KOPT-K1 (cell line): ENCODE results near the gene CMTM4.
"Not testable (repeated sequence)": the region's sequence is repeated elsewhere in the genome, so short reads cannot be mapped to it uniquely, and the experiment has no call there.

Experiments
- H3K27ac ChIP-seq: fragments of 200-600 bp; sonication (generic); 2 replicates; pipeline ENCODE4 v1.5.1; 2016; ENCODE audit warnings: antibody characterized with exemption, mild to moderate bottlenecking, low read depth, low read length; ENCODE audit not compliant: poor library complexity, severe bottlenecking
- H3K36me3 ChIP-seq: fragments of 200-600 bp; sonication (generic); 2 replicates; pipeline ENCODE4 v1.5.1; 2017; ENCODE audit warnings: antibody characterized with exemption, mild to moderate bottlenecking, low read length, moderate library complexity; ENCODE audit not compliant: insufficient read depth
- H3K9me3 ChIP-seq: fragments of 200-600 bp; sonication (generic); 2 replicates; pipeline ENCODE4 v1.5.1; 2017; ENCODE audit warnings: antibody characterized with exemption, low read length, mild to moderate bottlenecking; ENCODE audit not compliant: insufficient read depth, poor library complexity, severe bottlenecking

The CMTM4 gene

DNA sequence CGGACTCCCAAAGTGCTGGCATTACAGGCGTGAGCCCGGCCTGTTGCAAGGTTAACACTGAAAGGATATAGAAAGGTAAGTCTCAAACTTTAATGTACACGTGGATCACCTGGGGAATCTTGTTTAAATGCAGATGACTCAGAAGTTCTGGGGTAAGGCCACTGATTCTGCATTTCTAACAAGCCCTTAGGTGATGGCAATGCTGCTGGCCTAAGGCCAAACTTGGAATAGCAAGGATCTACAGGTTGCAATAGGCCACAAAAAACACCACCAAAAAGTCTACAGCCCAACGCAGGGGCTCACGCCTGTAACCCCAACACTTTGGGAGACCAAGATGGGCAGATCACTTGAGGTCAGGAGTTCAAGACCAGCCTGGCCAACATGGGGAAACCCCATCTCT lies 4.2 kb downstream of the CMTM4 start:
- H3K27ac ChIP-seq, result no peak overlapping the region
- no peaks in the 10 kb centered on the region for H3K9me3 ChIP-seq

DNA sequence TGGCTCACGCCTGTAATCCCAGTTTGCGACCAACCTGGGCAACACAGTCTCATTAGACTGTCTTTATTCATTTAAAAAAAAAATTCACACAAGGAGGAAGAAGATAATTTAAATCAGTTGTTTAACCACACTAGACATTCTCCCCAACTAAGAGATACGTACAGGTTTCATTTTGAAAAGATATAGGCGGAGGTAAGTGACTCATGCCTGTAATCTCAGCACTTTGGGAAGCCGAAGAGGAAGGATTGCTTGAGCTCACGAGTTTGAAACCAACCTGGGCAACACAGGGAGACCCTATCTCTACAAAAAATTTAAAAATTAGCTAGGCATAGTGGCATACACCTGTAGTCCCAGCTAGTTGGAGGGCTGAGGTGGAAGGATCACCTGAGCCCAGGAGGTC lies 5.3 kb downstream of the CMTM4 start:
- no peaks in the 10 kb centered on the region for H3K9me3 ChIP-seq
- no peaks in the 10 kb centered on the region for H3K36me3 ChIP-seq
- no peak overlapping the region for H3K27ac ChIP-seq

More for the DNA sequence above, 4.2 kb downstream of the CMTM4 start:
- H3K36me3 ChIP-seq, result no peaks in the 10 kb centered on the region

DNA sequence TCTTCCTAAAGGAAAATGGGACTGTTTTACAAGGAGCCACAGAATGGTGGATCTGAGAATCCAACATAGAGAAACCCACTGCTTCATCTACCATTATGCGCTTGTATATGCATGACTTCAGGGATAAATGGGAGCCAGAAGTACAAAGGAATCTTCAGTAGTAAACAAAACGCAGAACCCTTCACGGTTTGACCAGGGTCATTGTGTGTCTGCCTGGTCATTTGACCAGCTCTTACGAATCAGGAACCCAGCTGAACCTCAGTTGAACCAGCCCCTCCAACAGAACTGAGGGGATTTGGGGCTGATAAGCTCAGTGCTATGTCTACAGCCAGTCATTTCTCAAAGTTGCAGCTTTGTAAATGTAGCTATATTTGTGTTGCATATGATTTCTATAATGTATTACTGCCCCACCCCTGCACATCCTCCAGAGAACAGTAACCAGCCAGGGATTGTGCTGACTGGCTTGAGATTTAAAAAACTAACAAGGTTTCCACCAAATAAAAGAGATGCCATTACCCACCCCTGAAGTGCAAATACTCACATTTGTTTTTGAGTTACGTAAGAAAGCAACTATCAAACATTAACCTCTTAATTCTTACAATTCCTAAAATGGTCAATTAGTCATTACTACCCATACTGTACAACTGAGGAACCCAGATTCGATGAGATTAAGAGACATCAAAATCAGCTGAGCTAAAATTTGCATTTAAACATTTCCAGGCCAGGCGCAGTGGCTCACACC lies 6.3 kb downstream of the CMTM4 start:
- Histone ChIP-seq H3K9me3 (no peaks in the 10 kb centered on the region), H3K27ac (no peak overlapping the region), H3K36me3 (no peaks in the 10 kb centered on the region)

DNA sequence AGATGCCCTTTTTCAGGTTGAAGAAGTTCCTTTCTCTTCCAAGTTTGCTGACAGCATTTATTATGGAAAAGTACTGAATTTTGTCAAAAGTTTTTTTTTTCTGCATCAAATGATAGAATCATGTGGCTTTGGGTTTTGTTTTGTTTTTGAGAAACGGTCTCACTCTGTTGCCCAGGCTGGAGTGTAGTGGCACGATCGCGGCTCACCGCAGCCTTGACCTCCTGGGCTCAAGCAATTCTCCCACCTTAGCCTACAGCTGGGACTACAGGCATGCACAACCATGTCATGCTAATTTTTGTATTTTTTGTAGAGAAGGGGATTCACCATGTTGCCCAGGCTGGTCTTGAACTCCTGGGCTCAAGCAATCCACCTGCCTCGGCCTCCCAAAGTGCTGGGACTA lies 7.3 kb downstream of the CMTM4 start:
- Histone ChIP-seq H3K36me3 (no peaks in the 10 kb centered on the region), H3K27ac (no peak overlapping the region), H3K9me3 (no peaks in the 10 kb centered on the region)

DNA sequence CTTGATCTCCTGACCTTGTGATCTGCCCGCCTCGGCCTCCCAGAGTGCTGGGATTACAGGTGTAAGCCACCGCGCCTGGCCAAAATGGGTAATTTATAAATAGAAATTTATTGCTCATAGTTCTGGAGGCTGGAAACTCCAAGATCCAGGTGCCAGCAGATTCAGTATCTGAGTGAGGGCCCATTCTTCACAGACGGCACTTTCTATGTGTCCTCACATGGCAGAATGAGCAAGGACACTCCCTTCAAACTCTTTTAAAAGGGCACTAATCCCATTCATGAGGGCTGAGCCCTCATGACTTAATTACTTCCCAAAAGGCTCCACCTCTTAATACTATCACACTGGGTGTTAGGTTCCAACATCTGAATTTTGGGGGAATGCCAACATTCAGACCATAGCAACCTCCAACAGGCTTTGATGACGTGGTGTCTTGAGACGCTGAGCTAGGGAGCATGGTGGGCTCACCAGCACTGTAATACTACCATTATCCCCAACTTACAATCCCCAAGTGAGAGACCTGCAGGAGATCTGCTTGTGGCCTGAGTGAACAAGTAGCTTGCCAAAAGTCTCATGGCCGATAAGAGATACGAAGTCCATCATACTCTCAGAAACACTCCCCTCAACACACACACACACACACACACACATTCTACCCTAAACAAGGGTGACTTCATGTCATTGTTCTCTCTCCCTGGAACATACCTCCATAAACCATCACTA lies 8.5 kb downstream of the CMTM4 start:
- H3K27ac ChIP-seq, result no peak overlapping the region
- H3K9me3 ChIP-seq, result no peaks in the 10 kb centered on the region
- no peaks in the 10 kb centered on the region for H3K36me3 ChIP-seq

DNA sequence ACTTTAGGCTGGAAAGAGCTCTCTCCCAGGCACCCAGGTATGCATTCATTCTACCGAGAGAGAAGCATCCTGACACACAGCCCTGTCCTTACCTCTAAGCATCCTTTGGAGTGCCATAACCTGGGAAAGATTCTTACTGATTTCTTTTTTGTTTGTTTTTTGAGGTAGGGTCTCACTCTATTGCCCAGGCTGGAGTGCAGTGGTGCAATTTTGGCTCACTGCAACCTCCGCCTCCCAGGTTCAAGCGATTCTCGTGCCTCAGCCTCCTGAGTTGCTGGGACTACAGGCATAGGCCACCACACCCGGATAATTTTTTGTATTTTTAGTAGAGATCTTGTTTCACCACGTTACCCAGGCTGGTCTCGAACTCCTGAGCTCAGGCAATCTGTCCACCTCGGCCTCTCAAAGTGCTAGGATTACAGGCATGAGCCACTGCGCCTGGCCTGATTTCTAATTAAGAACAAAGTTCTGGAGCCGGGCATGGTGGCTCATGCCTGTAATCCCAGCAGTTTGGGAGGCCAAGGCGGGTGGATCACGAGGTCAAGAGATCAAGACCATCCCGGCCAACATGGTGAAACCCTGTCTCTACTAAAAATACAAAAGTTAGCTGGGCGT lies 10.9 kb downstream of the CMTM4 start:
- H3K36me3 ChIP-seq, H3K27ac ChIP-seq: not testable (repeated sequence)

DNA sequence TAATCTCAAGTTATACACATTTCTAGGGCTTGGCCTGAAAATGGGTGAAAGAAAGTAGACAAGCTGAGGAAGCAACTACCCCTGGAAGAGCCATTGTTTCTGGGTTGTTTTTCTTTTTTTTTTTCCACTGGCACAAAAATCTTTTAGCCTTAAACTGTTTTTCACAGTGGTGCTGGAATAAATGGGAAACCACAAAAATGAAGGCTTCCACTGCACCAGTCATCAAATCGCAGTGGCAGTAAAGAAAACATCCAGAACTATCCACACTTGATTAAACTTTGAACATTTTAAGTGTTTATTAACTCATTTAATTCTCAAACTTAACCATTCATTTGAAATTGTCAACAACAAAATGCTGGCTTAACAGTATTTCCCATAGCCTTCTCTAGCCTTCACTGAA lies 14.3 kb downstream of the CMTM4 start:
- Histone ChIP-seq H3K27ac (no peak overlapping the region), H3K9me3 (no peaks in the 10 kb centered on the region), H3K36me3 (no peaks in the 10 kb centered on the region)

More for the DNA sequence above, 10.9 kb downstream of the CMTM4 start:
- not testable (repeated sequence) for H3K9me3 ChIP-seq

DNA sequence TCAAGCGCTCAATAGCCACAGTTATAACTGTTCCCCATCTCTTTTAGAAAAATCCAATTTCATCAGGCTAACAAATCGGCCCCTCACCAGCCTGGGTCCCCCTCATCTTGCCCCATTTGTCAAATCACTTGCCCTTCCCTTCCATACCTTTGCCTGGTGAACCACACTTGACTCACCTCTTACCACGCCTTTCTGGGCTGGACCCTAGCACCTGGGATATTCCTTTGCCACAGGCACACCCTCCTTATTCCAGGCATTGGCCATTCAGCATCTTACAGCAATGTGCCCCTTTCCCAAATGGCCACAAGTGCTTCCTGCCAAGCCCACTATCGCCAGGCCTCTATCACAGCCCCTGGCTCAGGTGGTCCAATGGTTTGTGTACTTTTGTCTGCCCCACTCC lies 14.9 kb downstream of the CMTM4 start:
- Histone ChIP-seq H3K36me3 (no peaks in the 10 kb centered on the region), H3K9me3 (no peaks in the 10 kb centered on the region), H3K27ac (no peak overlapping the region)

DNA sequence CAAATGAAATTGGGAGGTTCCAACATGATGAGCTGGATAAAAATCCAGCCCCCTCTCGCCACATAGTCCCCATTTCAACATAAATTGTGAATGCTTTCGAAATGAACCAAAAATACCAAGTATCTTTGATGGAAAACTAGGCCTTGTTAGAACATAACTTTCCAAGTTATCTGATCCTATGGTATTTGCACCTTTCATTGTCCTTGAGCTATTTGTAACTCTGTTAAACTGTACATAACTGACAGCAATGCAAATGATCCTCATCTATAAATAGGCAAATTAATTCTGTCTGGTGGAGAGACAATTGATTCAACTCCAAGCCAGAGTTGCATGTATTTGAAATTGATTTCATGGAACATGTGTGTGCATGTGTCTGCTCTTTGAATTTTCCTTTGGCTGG lies 18.2 kb downstream of the CMTM4 start:
- Histone ChIP-seq H3K27ac (no peak overlapping the region), H3K9me3 (no peaks in the 10 kb centered on the region)

DNA sequence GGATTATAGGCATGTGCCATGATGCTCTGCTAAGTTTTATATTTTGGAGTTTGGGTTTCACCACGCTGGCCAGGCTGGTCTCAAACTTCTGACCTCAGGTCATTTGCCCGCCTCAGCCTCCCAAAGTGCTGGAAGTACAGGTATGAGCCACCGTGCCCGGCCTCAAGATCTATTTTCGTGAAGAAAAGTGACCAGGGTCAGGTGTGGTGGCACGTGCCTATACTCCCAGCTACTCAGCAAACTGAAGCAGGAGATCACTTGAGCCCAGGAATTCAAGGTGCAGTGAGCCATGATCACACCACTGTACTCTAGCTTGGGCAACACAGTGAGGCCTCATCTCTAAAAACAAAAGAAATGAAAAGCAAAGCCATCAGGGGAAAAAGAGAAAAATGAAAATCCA lies 18.7 kb downstream of the CMTM4 start:
- Histone ChIP-seq H3K27ac (no peak overlapping the region), H3K36me3 (no peaks in the 10 kb centered on the region), H3K9me3 (no peaks in the 10 kb centered on the region)

More for the DNA sequence above, 18.2 kb downstream of the CMTM4 start:
- no peaks in the 10 kb centered on the region for H3K36me3 ChIP-seq

DNA sequence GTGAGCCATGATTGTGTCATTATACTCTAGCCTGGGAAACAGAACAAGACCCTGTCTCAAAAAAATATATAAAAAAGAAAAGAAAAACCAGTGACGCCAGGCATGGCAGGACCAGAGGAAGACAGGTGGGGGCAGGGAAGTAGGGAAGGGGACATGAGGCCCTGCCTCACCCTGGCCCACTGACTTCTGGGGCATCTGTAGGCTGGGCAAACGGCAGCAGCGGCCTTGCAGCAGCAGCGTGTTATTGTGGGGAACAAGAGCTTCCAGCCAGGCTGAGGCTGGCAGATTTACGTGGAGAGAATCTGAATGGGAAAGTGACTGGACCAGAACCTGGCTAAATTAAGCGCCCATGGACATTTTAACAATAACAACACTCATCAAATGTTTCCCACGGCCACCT lies 19.4 kb downstream of the CMTM4 start:
- Histone ChIP-seq H3K36me3 (no peaks in the 10 kb centered on the region), H3K9me3 (no peaks in the 10 kb centered on the region), H3K27ac (no peak overlapping the region)

DNA sequence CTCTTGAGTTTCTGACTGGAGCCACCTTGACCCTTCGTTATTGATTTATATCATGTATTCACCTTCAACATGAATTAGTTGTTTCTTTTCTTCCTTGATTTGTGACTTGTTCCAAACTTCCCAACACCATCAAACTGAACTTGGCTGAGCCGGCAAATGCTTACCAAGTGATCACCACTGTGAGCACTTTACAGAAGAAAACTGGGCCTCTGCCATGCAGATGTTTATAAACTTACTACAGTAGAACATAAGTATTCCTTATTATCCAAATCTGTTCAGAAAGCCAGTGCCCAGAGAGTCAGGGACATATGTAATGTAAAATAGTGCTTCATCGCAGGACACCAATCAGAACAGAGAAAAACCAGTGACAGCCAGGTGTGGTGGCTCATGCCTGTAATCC lies 19.9 kb downstream of the CMTM4 start:
- no peaks in the 10 kb centered on the region for H3K36me3 ChIP-seq
- H3K9me3 ChIP-seq, result no peaks in the 10 kb centered on the region
- no peak overlapping the region for H3K27ac ChIP-seq

DNA sequence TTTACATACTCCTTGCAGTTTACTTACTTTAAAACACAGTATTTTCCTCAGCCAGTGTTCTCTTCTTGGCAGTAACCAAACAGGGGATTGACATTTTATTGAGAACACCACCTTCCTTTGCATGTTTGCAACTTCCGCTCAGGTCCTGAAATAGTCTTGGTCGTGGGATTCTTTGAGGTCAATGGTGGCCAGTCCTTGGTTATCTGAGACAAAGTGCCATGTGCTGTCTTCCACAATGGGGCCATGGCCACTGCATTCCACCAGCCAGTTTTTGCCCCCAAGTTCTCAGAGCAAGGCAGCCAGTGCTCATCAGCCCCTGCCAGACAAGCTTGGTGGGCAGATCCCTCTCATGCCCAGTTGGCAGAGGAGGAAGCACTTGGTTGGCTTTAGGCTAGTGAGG lies 22.9 kb downstream of the CMTM4 start:
- Histone ChIP-seq H3K36me3 (no peaks in the 10 kb centered on the region), H3K9me3 (no peaks in the 10 kb centered on the region), H3K27ac (no peak overlapping the region)

DNA sequence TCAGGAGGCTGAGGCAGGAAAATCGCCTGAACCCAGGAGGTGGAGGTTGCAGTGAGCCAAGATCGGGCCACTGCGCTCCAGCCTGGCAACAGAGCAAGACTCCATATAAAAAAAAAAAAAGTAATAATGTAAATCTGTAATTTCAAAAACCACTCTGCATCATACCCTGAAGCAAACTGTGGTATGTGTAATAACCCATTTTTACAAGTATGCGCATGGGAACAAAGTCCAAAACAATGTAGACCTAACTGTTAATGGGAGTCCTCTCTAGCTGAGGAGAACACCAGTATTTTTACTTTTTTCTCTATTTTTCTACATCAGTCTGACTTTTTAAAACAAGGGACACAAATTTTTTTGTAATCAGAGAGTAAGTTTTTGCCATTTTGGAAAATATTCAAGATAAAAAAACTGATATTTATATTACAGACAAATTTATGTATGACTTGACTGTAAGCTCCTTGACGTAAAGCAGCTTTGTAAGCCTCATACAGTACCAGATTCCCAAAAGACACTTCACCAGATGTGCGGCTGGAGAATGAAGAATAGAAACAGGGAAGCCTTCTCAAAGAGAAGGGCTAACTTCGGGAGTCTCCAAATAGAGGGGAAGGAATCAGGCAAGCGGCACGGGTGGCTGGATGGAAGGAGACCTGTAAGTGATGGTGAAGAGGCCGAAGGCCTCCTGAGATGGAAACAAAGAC lies 25.7 kb downstream of the CMTM4 start:
- Histone ChIP-seq H3K9me3 (no peaks in the 10 kb centered on the region), H3K27ac (no peak overlapping the region), H3K36me3 (no peaks in the 10 kb centered on the region)

DNA sequence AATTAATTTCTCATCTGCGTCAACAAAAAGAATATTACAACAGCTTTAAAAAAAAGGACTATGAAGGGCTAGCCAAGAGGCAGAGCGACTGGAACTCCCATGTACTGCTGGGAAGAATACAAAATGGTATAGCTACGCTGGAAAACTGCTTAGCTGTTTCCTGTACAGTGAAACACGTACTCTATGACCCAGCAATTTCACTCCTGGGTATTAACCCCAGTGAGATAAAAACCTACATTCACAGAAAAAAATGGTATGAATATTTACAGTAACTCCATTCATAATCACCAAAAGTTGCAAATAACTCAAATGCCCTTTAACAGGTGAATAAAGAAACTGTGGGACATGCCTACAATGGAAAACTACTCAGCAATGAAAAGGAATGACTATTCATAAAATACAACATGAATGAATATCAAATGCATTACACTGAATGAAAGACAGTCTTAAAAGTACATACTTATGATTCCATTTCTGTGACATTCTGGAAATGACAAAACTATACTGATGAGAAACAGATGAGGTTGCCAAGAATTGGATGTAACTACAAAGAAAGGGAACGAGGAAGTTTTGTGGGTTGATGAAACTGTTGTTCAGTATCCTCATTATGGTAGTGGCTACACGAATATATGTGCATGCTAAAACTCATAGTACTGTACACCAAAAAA lies 27.6 kb downstream of the CMTM4 start:
- Histone ChIP-seq H3K27ac (no peak overlapping the region), H3K9me3 (no peaks in the 10 kb centered on the region), H3K36me3 (no peaks in the 10 kb centered on the region)
